ENCODE data around the gene SEC24A.
"Not testable (repeated sequence)": the region's sequence is repeated elsewhere in the genome, so short reads cannot be mapped to it uniquely, and the experiment has no call there.

GRCh38 chr5:134650660-134651059 is 2.1 kb downstream of the SEC24A start:
- TF ChIP-seq TAF1 (IDR thresholded peaks at IDR 0.05; ENCODE audit: borderline replicate concordance, low read depth, low read length); POLR2AphosphoS5 (IDR thresholded peaks at IDR 0.05; ENCODE audit: low read depth, low read length): not testable (repeated sequence)

Measured in GM12892 (cell line).